Measurements from ENCODE around the gene MAPK1.
"Not testable (repeated sequence)": the region's sequence is repeated elsewhere in the genome, so short reads cannot be mapped to it uniquely, and the experiment has no call there.

MAPK1 gene

DNA sequence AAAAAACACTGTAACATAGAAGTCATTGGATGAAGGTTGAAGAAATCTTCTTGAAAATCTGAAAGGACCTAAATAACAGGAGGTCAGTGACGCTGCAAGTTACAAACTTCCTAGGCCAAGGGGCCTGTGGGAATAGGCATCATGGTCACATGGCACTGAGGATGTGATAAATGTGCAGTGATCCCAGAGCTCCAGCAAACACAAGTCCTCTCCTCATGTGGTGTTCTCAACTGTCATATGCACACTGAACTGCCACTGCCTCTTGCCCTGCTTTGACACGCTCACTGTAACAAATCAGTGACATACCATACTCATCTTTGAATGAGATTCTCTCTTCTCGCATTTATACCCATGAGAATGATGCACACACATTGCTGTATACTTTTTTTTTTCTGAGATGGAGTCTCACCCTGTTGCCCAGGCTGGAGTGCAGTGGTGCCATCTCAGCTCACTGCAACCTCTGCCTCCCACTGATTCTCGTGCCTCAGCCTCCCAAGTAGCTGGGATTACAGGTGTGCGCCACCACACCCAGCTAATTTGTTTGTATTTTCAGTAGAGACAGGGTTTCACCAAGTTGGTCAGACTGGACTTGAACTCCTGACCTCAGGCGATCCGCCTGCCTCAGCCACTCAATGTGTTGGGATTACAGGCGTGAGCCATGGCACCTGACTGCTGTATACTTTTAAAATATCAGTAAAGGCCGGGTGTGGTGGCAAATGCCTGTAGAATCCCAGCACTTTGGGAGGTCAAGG lies 66.7 kb downstream of the MAPK1 start:
- in situ Hi-C loops (cut with HindIII; ENCODE audit: low sequenced_read_pairs): loop anchor here (10.0 kb wide), 1 partner anchor 124 kb away; no protein-coding TSS in a partner anchor
- H3K4me3 ChIP-seq (ENCODE audit: low read depth, low read length): no peak overlapping the region
- TF ChIP-seq, protein P1, sequence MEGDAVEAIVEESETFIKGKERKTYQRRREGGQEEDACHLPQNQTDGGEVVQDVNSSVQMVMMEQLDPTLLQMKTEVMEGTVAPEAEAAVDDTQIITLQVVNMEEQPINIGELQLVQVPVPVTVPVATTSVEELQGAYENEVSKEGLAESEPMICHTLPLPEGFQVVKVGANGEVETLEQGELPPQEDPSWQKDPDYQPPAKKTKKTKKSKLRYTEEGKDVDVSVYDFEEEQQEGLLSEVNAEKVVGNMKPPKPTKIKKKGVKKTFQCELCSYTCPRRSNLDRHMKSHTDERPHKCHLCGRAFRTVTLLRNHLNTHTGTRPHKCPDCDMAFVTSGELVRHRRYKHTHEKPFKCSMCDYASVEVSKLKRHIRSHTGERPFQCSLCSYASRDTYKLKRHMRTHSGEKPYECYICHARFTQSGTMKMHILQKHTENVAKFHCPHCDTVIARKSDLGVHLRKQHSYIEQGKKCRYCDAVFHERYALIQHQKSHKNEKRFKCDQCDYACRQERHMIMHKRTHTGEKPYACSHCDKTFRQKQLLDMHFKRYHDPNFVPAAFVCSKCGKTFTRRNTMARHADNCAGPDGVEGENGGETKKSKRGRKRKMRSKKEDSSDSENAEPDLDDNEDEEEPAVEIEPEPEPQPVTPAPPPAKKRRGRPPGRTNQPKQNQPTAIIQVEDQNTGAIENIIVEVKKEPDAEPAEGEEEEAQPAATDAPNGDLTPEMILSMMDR (IDR thresholded peaks at IDR 0.05; ENCODE audit: low read depth, low read length, missing control alignments): no peak
- DNase-seq (ENCODE audit: low read depth): no peak

DNA sequence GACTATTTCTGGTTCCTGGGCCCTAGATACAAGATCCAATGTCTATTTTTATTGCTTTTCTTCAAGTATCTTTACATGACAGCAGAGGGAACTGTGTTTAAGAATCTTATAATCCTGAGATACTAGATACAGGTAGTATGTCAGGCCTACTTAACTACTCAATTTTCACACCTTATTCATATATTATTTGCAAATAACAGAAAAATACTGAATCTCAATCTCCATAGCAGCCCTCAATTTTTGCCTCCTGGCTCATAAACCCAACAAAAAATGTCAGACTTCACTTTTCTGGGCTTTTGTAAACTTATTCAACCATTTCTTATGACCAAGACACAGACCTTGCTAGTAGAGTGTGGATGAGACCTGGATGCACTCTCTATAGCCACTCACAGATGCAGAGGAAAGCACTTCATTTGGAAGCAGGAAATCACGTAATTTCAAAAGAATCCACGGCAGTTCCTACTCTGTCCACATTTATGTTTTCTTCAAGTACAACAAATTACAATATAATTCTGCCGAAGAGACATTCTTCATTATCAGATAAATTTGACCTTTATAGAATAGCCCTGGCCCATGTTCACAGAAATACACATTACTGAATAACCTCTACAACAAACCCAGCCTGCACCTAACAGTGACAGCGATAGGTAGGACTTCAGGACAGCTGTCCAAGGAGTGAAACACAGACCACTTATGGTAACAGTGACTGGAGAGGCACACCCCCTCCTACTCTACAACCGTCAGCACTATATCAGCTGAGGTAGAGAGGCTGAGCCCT lies 69.8 kb downstream of the MAPK1 start:
- TF ChIP-seq, protein P1 (IDR thresholded peaks at IDR 0.05; ENCODE audit: low read depth, low read length, missing control alignments): no peak
- in situ Hi-C loops (cut with HindIII; ENCODE audit: low sequenced_read_pairs): no loop called here
- H3K4me3 ChIP-seq (ENCODE audit: low read depth, low read length): no peak overlapping the region
- no peak for DNase-seq (ENCODE audit: low read depth)

DNA sequence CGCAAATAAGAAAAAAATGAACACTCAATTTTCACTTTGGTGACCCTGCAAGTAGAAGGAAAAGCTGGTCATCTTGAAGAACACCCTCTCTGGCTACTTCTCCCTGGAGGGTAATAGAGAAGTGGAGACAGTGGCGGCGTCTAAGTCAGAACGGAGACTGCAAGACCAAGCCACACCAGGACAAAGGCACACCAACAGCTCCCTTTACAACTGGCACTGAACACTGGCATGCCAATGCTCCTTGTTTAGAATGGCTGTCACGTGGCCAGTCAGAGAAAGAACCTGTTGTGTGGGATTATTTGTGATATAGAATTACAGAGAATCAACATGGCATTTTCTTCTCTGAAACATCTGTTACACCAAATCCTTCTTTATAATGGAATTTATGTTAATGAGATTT lies 70.6 kb downstream of the MAPK1 start:
- H3K4me3 ChIP-seq (ENCODE audit: low read depth, low read length): no peak overlapping the region
- DNase-seq (ENCODE audit: low read depth): no peak
- in situ Hi-C loops (cut with HindIII; ENCODE audit: low sequenced_read_pairs): no loop called here
- TF ChIP-seq, protein P1 (IDR thresholded peaks at IDR 0.05; ENCODE audit: low read depth, low read length, missing control alignments): no peak

DNA sequence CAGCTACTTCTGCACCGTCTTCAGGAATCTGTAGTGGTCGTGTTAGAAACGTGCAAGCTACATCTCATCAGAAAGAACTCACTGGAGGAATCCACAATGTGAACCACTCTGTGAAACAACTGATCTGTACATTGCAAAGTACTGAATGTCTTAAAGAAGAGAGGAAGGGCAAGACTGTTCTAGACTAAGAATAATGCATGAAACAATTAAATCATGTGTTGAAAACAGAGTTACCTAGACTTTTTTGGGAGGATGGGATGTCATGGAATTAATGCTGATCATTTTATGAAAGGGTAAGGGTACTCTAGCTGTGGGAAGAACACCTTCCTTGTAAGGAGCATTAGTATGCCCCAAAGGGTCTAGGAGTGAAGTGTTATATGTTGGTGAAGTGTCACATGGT lies 71.2 kb downstream of the MAPK1 start:
- TF ChIP-seq, protein P1 (IDR thresholded peaks at IDR 0.05; ENCODE audit: low read depth, low read length, missing control alignments): no peak
- H3K4me3 ChIP-seq (ENCODE audit: low read depth, low read length): no peak overlapping the region
- no peak for DNase-seq (ENCODE audit: low read depth)
- in situ Hi-C loops (cut with HindIII; ENCODE audit: low sequenced_read_pairs): no loop called here

DNA sequence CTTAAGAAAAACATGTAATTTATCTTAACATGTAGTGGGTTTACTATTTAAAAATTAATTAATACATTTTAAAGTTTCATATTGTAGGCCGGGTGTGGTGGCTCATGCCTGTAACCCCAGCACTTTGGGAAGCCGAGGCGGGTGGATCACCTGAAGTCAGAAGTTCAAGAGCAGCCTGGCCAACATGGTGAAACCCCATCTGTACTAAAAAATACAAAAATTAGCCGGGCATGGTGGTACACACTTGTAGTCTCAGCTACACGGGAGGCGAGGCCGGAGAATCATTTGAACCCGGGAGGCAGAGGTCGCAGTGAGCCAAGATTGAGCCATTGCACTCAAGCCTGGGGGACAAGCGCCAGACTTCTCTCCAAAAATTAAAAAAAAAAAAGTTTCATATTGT lies 73.7 kb downstream of the MAPK1 start:
- DNase-seq (ENCODE audit: low read depth); in situ Hi-C loops (cut with HindIII; ENCODE audit: low sequenced_read_pairs); H3K4me3 ChIP-seq (ENCODE audit: low read depth, low read length): not testable (repeated sequence)

DNA sequence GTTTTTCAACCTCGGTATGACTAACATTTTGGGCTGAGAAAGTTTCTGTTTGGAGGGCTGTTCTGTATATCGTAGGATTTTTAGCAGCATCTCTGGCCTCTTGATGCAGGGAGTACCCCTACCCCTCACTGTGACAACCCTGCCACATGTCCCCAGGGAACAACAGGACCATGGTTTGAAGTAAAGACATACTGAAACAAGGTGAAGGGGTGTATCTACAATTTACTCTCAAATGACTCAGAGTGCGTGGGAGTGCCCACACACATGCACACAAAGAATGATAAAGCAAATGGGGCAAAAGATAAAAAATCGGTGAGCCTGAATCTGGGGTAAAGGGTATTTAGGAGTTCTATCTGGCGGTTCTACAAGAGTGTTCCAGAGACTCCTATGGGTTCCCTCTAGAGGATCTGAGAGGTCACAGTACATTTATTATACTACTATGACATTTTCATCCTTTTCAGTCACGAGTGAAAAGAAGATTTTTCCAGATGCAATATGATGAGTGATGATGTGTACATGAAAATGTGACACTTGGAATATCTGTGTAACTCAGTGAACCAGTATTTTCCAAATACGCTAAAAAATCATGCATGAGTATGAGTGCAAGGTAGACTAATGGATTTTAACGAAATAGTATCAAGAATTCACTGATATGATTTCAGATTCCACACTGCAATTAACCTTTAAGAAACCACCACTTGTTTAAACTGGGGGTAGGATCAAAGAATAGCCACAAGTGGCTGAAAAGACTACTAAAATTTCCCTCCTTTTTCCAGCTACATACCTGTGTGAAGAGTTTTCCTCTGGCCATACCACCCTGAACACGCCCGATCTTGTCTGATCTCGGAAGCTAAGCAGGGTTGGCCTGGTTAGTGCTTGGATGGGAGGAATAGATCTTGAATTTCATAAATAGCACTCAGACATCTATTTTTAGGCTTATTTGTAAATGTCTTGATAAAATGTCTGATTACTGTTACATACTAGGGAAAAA lies 75.5 kb downstream of the MAPK1 start:
- DNase-seq (ENCODE audit: low read depth): no peak
- in situ Hi-C loops (cut with HindIII; ENCODE audit: low sequenced_read_pairs): no loop called here
- TF ChIP-seq, protein P1 (IDR thresholded peaks at IDR 0.05; ENCODE audit: low read depth, low read length, missing control alignments): no peak
- no peak overlapping the region for H3K4me3 ChIP-seq (ENCODE audit: low read depth, low read length)

DNA sequence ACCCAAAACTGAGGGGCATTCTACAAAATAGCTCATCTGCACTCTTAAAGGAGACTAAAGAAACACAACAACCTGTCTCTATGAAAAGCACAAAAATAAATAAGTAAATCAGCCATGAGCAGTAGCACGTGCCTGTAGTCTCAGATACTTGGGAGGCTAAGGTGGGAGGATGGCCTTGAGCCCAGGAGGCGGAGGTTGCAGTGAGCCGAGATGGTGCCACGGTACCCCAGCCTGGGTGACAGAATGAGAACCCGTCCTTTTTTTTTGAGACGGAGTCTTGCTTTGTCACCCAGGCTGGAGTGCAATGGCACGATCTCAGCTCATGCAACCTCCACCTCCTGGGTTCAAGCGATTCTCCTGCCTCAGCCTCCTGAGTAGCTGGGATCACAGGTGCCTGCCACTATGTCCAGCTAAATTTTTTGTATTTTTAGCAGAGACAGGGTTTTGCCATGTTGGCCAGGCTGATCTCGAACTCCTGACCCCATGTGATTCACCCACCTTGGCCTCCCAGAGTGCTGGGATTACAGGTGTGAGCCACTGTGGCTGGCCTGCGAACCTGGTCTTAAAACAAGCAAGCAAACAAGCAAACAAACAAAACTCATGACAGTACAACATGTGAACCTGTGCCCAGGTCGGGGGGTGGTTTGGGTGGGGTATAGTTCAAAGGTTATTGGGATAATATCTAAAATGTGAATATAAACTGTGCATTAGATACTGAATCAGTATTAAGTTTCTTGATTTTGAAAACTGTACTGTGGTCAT lies 76.4 kb downstream of the MAPK1 start:
- in situ Hi-C loops (cut with HindIII; ENCODE audit: low sequenced_read_pairs); H3K4me3 ChIP-seq (ENCODE audit: low read depth, low read length); DNase-seq (ENCODE audit: low read depth): not testable (repeated sequence)

Data from astrocyte of the cerebellum (primary cell).